HL-60 (cell line): ENCODE data around the gene GORAB.
A peak's percentile ranks its signal among the peaks of the same experiment; 100 is the strongest.

Source experiments
- DNase-seq, 2 experiments: peaks; one replicate each; pipeline ENCODE4 v3.0.0-alpha.2; 2010 to 2020; ENCODE audit warnings: low read depth in 1 of 2, low spot score in 1 of 2
- H3K27ac ChIP-seq: fragments of 250-450 bp; sonication (Bioruptor Pico); replicated peaks from 2 replicates; pipeline ENCODE4 v1.5.1; 2020; ENCODE audit warnings: mild to moderate bottlenecking, moderate library complexity
- H3K27me3 ChIP-seq: fragments of 250-450 bp; sonication (Bioruptor Pico); 2 replicates; pipeline ENCODE4 v1.5.1; 2021; ENCODE audit warnings: mild to moderate bottlenecking, moderate library complexity; ENCODE audit not compliant: insufficient read depth, poor library complexity, severe bottlenecking
- H3K4me3 ChIP-seq: replicated peaks from 2 replicates; pipeline ENCODE4 v1.5.1; 2011; ENCODE audit warnings: mild to moderate bottlenecking, control low read depth, low read length; ENCODE audit not compliant: insufficient read depth
- CTCF ChIP-seq: IDR thresholded peaks from one replicate; pipeline ENCODE4 v1.5.1; 2011; ENCODE audit warnings: low read length, control low read depth, inconsistent platforms; ENCODE audit not compliant: insufficient read depth
- GABPA ChIP-seq: IDR thresholded peaks from 2 replicates; pipeline ENCODE4 v1.6.1; 2012; ENCODE audit warnings: low read depth
- POLR2AphosphoS5 ChIP-seq: IDR thresholded peaks from 2 replicates; pipeline ENCODE4 v1.6.1; 2012; ENCODE audit warnings: low read depth
- REST ChIP-seq: IDR thresholded peaks from 2 replicates; pipeline ENCODE4 v1.6.1; 2012; ENCODE audit warnings: low read depth; ENCODE audit not compliant: insufficient replicate concordance
- SPI1 ChIP-seq: IDR thresholded peaks from 2 replicates; pipeline ENCODE4 v1.6.1; 2012; ENCODE audit warnings: low read depth, mild to moderate bottlenecking, borderline replicate concordance

GORAB gene

GRCh38 chr1:170593173-170594011 lies 61.4 kb downstream of the GORAB start:
- H3K4me3 ChIP-seq, result no peak overlapping the region
- TF ChIP-seq POLR2AphosphoS5 (no peak), REST (peak; percentile 90), SPI1 (peak; percentile 22; the same call in 1 of the 2 replicates)
- no peak overlapping the region for H3K27ac ChIP-seq
- no peak for DNase-seq
- H3K27me3 ChIP-seq, result peaks cover 7% of the 10 kb centered on the region

GRCh38 chr1:170594066-170594626 lies 62.2 kb downstream of the GORAB start:
- no peak overlapping the region for H3K4me3 ChIP-seq
- TF ChIP-seq CTCF, result no peak
- no peak for TF ChIP-seq POLR2AphosphoS5
- no peak for TF ChIP-seq GABPA
- no peak for TF ChIP-seq REST
- no peak for TF ChIP-seq SPI1
- H3K27me3 ChIP-seq, result peaks cover 7% of the 10 kb centered on the region
- H3K27ac ChIP-seq, result no peak overlapping the region
- DNase-seq, result no peak

GRCh38 chr1:170596701-170597100 lies 64.7 kb downstream of the GORAB start:
- Histone ChIP-seq H3K4me3 (no peak overlapping the region), H3K27ac (no peak overlapping the region), H3K27me3 (no peaks in the 10 kb centered on the region)
- no peak for DNase-seq
- TF ChIP-seq CTCF (no peak), POLR2AphosphoS5 (no peak), REST (no peak), GABPA (no peak)
